GM21723 (cell line): ENCODE data around the gene KRTAP5-6.

Experiments used
- ATAC-seq: cut with Tn5 transposase; IDR thresholded peaks from one replicate; pipeline ENCODE4 v1.9.1; 2021; ENCODE audit warnings: mild to moderate bottlenecking, moderate library complexity; ENCODE audit not compliant: unreplicated experiment

Gene KRTAP5-6, protein sequence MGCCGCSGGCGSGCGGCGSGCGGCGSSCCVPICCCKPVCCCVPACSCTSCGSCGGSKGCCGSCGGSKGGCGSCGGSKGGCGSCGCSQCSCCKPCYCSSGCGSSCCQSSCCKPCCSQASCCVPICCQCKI

DNA sequence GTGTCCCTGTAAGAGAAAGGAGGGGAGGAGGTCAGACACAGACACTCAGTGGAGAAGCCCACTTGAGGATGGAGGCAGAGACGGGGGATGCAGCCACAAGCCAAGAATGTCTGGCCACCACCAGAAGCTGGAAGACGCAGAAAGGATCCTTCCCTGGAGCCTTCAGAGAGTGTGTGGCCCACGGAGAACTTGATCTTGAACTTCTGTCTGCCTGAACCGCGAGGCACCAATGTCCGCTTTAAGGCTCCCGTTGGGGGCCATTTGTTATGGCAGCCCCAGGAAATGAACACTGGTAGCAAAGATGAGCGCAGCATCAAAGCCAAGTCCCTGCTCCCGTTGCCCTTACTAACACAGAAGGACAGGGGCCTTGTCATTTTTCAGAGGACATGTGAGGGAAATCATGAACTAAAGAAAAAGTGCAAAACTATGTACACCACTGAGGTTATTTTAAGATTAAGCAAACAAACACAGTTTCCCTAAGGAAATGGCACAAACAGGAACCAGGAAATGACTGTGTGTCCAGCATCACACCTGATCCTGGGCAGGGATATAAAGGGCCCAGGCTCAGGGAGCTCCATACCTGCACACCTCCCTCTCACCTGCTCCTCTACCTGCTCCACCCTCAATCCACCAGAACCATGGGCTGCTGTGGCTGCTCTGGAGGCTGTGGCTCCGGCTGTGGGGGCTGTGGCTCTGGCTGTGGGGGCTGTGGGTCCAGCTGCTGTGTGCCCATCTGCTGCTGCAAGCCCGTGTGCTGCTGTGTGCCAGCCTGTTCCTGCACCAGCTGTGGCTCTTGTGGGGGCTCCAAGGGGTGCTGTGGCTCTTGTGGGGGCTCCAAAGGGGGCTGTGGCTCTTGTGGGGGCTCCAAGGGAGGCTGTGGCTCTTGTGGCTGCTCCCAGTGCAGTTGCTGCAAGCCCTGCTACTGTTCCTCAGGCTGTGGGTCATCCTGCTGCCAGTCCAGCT, at the start of gene KRTAP5-6:
Gene KRTAP5-6 (plus strand): TSS at position 588 of the 963 bp plus-strand sequence. CDS start 51 bp downstream, at position 639.
- no peak for ATAC-seq

DNA sequence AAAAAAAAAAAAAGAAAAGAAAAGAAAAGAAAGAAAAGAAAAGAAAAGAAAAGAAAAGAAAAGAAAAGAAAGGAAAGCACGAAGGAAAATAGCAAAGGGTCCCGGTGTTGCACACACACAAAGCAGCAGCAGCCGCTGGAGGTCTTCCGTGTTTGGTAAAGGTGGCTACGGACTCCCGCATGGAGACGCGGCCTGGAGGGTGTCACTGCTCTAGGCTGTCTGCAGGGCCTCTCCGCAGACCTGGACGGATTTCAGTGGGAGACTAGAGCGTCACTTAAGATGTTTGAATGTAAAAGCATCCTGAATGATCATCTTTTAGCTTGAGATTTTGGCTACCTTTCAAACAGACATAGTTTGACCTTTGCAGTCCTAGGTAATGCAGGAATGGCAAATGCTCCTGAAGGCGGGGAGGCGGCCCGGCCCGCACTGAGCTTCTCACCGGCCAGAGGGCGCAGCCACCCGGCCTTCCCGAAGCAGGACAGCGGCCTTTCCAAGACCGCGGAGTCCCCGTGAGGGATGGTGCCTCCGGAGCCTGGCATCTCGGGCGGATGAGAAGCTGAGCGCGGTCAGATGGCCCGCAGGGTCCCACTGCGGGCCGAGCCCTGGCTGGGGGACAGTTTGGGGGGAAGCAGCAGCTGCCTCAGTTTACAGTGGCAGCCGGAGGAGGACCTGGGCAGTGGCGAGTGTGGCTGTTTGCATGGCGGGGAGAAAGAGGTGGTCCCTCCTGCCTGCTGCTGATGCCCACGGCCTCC, 48.9 kb upstream of the KRTAP5-6 start:
- ATAC-seq = no peak

DNA sequence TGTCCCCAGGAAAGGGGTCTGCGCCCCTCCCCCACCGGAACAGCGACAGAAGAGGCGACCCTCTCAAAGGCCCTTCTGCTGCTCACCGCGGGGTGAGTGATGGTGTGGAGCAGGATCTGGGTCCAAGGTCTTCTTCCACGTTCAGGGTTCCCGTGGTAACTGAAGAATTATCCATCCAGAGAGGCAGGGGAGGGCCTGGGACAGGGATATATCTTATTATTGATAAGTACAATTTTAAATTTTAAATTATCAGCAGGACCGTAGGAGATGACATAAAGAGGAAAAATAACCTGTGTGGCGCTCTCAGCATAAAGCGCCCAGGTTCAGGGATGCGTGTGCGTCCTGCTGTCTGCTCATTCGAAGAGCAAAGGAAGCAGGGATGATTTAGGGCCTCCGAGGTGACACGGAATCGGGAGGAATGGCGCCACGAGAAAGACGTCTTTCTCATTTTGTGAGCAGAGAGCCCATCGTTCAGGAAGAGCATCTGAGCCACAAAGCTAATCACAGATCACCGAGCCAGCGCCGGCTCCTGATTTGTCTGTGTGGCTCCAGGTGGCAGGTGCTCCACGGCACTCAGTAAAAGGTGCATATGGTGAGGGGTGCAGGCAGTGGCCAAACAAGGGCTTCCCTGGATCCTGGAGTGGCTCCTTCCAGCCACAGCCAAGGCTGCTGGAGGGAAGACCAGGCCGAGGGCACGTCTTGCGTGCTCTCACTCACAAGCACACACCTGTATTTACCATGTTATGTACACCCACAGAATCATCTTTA, 48.2 kb upstream of the KRTAP5-6 start:
- ATAC-seq = no peak

DNA sequence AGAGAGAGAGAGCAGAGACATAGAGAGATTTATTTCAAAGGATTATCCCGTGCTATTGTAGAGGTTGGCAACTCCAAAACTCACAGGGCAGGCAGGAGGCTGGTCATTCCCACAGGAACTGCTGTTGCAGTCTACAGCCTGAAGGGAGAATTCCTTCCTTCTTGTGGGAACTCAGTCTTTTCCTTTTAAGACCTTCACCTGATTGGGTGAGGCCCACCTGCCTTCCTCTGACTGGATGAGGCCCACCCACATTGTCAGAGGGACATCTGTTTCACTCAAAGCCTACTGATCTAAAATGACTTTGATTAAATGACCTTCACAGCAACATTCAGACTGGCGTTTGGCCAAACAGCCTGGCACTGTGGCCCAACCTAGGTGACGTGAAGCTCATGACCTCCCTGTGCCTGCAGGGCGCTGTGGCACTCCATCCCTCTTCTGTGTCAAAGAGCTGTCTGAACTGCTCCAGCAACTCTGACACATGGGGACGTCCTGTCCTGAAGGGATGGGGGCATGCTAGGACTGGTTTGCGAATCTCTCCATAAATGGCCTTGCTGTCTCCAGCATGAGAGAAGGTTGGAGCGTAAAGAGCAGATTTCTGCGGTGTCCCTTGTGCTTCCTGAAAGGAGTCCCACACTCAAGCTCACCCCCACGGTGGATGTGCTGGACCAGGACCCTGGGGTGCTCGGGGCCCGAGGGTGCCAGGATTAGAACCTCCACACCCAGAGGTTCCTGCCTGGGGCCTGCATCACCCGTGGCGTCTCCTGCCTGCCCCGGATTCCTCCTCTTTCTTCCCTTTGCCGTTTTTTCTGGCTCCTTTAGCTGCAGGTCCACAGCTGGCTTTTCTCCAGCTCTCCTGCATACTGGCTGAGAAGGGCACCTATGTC, 46.7 kb upstream of the KRTAP5-6 start:
- ATAC-seq = no peak

DNA sequence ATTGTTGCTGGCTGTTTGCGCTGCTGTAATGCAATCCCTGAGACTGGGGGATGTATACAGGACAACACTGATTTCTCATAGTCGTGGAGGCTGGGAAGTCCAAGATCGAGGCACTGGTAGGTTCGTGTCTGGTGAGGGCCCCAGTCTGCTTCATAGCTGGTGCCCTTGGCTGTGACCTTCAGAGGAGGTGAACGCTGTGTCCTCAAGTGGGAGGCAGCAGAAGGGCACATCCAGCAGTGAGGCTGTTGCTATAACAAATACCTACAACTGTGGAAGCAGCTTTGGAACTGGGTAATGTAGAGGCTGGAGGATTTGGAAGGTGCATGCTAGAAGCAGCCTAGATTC, 46.1 kb upstream of the KRTAP5-6 start:
- no peak for ATAC-seq

DNA sequence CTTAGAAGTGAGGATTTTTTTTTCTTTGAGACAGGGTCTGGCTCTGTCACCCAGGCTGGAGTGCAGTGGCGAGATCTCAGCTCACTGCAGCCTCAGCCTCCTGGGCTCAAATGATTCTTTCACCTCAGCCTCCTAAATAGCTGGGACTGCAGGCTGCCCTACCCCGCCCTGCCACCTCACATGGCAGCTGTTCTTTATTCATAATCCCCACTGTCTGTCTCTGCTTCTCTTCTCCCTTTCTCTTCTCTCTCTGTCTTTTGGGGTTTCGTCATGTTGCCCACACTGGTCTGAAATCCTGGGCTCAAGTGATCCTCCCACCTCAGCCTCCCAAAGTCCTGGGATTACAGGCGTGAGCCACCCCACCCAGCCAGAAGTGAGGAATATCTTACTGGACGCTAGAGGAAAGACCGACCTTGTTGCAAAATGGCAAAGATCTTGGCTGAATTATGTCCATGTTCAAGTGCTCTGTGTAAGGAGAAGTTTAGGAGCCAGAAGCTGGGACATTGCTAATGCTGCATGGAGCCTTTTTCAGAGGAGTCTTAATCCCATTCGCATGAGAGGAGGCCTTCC, 45.5 kb upstream of the KRTAP5-6 start:
- no peak for ATAC-seq

DNA sequence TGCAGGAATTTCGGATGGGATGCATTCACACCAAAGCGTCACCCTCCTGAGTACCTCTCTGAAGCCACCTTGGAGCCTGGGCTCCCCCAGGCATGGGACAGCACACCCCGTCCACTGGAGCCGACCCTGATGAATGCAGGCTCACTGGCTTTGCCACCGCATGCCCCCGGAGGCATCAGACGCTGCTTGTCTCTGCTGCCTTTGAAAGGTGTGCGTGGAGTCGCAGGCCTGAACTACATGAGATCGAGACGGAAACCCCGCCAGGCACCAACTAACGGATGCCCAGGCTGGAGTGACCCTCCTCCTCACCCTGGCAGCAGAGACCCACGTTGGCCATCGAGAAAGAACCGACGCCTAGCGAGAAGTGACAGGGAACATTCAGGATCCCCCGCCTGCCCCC, 45.0 kb upstream of the KRTAP5-6 start:
- ATAC-seq = no peak

DNA sequence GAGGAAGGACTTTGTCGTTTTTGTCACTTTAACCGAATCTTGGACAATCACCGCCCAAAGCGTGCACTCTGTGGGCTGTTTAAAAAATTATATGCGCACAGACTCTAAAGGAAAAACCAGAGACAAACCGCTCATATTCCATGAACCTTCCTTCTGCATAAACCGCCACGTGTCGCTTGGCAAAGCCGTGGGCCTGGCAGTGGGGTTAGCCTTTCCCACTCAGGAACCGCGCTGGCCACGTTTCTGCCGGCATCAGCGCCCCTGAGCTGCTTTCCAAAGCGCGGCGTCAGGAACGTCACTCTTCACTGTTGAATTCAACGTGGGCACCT, 44.6 kb upstream of the KRTAP5-6 start:
- no peak for ATAC-seq

DNA sequence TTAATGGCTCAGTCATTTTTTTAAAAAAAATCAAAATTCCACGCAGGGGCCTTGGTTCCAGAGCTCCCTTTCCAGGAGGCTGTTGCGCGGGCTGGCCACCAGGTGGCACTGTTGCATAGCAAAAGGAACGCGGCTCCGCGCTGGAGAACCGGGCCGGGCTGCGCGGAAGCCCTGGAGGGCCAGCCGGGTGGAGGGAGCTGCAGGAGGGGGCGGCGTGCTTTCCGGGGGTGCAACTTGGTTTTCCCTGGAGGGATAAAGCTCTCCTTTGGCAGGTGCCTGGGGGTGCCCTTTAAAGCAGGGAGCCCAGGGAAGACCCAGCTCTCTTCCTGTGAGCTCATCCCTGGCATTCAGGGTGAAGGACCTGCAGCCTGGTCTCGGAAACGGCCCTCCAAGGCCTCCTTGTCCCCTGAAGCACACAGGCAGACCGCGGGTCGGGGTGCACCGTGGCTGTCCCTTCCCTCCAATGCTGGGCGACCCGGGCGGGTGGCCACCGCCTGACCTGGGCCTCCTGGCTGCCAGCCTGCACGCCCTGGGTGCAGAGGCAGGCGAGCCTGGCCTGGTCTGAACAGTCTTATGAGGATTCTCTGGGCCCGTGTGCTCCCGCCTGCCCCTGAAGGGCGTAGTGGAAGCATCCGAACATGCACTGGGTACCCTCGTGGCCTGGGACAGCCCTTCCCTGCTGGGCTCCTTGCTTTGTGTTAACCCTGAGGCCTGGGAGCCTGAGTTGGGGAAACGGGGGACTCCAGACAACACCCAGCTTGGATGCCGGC, 44.0 kb upstream of the KRTAP5-6 start:
- ATAC-seq = no peak

DNA sequence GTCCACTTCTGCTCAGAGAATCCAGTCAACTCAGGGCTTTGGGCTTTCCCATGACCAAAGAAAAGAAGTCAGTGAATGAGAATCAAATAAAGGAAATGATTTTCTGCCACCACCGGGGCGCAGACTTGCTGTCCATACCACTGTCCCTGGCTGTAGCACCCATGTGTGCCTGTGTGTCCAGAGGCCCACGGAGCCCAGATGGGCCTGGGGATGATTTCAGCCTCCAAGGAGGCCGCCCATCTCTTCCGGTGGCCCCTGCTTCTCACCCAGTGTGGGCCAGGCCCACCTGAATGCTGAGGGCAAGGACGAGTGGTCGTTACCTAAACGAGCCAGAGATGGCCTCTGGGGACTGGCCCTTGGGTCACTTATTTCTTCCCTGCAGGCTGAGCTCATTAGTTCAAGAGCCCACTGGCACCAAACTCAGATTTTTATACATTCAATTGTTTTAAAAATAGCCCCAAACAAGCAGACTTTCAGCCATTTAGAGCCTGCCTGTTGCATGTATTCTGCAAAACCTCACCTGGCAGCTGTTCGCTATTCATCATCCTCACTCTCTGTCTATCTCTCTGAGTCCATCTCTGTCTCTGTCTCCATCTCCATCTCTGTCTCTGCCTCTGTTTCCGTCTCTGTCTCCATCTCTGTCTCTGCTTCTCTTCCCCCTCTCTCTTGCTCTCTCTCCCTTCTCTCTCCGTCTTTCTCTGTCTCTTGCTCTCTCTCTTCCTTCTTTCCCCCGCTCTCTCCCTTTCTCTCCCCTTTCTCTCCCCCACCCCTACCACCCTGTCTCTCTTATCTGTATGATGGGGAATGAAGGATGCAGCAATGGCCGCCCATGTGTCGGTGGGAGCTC, 43.2 kb upstream of the KRTAP5-6 start:
- no peak for ATAC-seq

DNA sequence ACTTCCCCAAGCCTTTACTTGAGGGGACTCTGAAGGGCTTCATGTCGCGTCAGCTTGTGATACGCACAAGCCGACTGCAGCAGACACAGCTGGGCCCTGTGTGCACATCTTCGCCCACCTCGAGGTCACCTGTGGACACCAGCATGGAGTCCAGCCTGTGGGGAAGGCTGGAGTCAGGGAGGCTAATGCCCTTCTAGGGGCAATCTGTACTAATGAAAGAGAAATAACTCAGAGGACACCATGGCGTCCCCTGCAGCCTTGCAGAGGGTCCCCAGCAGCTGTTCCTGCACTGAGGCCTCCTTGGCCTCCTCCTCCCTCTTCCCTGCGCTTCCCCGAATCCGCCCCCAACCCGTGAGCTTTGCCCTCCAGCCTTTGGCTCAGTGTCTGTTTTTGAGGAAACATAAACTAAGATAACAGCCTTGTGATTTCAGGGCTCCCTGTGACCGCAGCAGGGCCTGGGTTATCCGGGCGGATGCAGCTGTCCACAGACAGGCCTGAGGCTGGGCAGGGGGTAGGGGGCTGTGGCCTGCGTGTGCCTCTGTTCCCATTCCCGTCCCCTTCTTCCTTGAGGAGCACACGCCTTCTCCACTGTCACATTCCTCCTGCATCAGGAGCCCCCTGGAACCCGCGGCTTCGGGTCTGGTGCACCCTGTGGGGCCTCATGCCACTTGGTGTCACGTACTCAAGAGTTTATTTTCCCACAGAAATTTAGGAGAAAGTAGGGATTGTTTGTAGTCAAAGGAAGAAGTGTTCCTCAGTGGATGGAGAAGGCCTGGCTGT, 42.4 kb upstream of the KRTAP5-6 start:
- no peak for ATAC-seq

DNA sequence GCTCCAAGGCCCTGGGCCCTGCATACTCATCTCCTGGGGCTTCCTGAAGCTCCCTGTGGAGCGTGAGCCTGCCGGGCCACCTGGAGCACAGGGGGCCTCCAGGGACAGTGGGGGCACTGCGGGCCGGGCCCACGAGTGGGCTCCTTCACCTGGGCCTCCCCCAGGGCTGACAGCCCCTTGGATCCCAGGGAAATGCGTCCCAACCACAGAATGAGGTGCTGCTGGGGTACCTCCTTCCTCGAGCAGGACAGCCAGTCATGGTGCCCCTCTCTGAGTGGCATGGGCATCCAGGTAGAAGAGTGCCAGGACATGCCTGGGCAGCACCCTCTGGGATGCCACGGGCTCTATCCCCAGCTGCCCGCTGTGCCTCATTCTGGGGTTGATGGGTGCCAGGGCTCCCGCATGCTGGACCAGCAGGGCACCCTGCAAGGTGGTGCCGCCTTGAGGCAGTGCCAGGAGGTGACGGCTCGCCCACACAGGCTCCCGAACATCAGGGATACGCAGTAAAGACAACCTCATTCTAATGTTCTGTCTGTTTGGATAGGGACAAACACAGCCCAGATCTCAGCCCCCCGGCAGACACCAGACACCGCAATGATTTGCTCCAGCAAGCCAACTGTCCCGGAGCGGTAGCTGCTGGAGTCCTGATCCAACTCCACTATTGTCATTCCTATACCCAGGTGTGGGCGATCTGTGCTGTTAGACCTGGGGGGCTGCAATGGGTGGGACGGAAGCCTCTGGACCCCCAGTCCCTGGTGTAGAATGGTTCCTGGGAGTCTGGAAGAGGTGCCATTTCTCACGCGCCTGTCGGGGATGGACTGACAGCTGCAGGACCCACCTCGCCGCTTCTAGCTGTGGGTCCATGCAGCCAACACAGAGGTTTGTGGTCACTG, 41.6 kb upstream of the KRTAP5-6 start:
- no peak for ATAC-seq

DNA sequence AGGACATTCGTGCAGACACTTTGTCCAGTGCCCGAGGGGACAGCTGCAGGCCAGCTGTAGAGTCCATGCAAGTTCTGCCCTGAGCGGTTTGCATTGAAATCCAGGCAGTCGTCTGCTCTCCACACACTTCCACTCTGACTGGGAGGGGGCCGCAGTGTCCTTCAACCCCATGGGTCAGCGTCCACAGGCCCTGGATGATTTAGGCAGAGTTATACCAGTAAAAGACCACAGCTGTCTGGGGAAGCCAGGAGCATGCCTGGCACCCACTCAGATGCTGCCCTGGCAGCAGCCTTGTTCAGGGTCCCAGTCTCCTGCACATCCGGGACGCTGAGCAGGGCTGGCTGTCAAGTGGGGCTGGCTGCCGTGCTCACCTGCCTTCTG, 40.9 kb upstream of the KRTAP5-6 start:
- ATAC-seq = no peak

DNA sequence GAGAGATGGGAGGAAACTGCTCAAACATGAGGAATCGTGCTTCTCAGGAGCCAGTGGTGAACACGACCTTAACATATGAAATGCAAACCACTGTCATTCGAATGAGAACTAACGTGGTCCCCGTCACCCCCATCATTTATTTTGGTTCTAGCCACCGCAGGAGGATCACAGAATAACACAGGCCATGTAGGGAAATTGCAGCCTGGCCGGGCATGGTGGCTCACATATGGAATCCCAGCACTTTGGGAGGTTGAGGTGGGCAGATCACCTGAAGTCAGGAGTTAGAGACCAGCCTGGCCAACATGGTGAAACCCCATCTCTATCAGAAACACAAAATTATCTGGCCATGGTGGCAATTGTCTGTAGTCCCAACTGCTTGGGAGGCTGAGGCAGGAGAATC, 40.3 kb upstream of the KRTAP5-6 start:
- ATAC-seq = no peak

DNA sequence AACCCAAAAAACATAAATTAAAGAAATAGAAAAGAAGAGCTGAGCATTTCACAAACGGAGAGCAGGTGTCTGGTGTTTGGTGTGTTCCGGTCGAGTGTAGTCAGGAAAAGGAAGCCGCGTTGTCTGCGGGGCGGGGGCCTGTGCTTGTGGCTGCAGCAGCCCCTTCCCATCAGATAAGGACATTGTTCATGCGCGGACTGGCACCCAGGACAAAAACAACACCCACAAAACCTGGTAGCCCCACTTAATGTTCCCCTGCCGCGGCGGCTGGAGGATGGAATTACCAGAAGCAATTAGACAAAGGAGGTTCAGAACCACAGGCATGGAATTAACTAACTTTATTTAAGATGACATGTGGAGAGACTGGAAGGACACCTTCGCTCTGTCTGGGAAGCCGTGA, 37.5 kb upstream of the KRTAP5-6 start:
- ATAC-seq = no peak

DNA sequence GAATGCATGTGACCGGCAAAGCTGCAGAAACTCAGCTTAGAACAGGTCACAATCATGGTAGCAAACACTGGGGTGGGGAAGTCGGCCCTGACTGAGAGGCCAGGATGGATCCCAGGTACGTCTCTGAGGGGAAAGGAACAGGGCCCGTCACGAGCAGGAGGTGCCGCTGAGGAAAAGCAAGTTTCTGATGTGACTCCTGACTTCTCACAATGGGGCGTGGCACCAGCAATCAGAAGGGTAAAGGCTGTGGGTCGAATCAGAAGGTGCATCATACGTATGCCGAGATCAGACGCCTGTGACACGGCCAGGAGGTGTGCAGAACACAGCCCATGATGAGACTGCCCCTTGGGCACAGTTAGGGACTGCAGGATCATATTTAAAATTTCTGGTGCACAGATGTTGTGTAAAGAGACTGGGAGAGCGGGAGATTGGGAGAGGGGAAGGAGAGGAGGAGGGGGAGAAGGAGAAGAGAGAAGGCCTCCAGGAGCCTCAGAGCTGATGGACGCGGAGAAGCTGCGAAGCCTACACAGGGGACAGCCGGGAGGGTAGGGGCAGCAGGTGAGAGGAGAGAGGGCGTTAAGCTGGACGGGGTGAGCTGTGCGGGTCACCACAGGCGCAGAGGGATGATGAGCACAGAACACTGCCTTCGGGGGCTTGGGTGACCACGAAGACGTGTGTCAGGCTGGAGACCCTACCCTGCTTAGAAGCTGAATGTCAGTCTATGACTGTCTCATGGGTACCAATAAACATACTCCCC, 36.7 kb upstream of the KRTAP5-6 start:
- no peak for ATAC-seq
